SK-N-SH (cell line): Measurements from ENCODE around the gene FNDC3B. TPM values are rescaled to one million over a fixed set of nuclear protein-coding genes. Genes with fewer than 3 reads are reported as not detected.

Experiments
- CTCF ChIA-PET: fragments of 300-600, 350-600 bp; formaldehyde crosslinking; extraction: SDS; loops from one replicate; lab custom pipeline; 2021; lab: Yijun Ruan, JAX
- POLR2A ChIA-PET: fragments of 350-600 bp; sonication (Branson Sonifier 250); formaldehyde crosslinking; extraction: SDS; loops from one replicate; lab custom pipeline; 2020; ENCODE audit warnings: antibody characterized with exemption, inconsistent platforms; lab: Yijun Ruan, JAX
- DNase-seq: peaks from one replicate; pipeline ENCODE4 v3.0.0; 2012
- H2AFZ ChIP-seq: fragments of 200-600 bp; sonication (generic); 2 replicates; pipeline ENCODE4 v1.8.1; 2016; ENCODE audit warnings: antibody characterized with exemption, mild to moderate bottlenecking, low read depth
- H3F3A ChIP-seq: fragments of 200-600 bp; sonication (generic); replicated peaks from 2 replicates; pipeline ENCODE3; 2016; ENCODE audit warnings: antibody characterized with exemption, mild to moderate bottlenecking; ENCODE audit not compliant: insufficient read depth
- H3K27ac ChIP-seq, 2 experiments: fragments of 200-500 bp in 1 of 2; fragments of 200-600 bp in 1 of 2; sonication (Bioruptor generic) in 1 of 2; sonication (generic), shearing (Covaris generic) in 1 of 2; 2 replicates each; pipeline versions ENCODE4 v1.5.1 to v1.6.1; 2014 to 2016; ENCODE audit warnings: low read depth in 2 of 2, inconsistent platforms in 1 of 2, low read length in 1 of 2, mild to moderate bottlenecking in 1 of 2, mixed read lengths in 1 of 2
- H3K27me3 ChIP-seq: fragments of 200-600 bp; sonication (generic), shearing (Covaris generic); 2 replicates; pipeline ENCODE4 v1.6.1; 2016; ENCODE audit warnings: mixed run types; ENCODE audit not compliant: insufficient read depth
- H3K36me3 ChIP-seq, 2 experiments: fragments of 200-500 bp in 1 of 2; fragments of 200-600 bp in 1 of 2; sonication (Bioruptor generic) in 1 of 2; sonication (generic) in 1 of 2; replicated peaks in 1 of 2; 2 replicates each; pipeline versions ENCODE3 to v1.5.1; 2014 to 2016; ENCODE audit warnings: low read length in 1 of 2, mild to moderate bottlenecking in 1 of 2; ENCODE audit not compliant: insufficient read depth in 2 of 2, control insufficient read depth in 1 of 2
- H3K4me1 ChIP-seq, 2 experiments: fragments of 200-500 bp in 1 of 2; fragments of 200-600 bp in 1 of 2; sonication (Bioruptor generic) in 1 of 2; sonication (generic), shearing (Covaris generic) in 1 of 2; 2 replicates each; pipeline versions ENCODE4 v1.5.1 to v1.6.1; 2014 to 2016; ENCODE audit warnings: low read depth in 1 of 2, low read length in 1 of 2, mixed run types in 1 of 2; ENCODE audit not compliant: insufficient read depth in 2 of 2, control insufficient read depth in 1 of 2
- H3K4me2 ChIP-seq: fragments of 200-600 bp; sonication (generic), shearing (Covaris generic); 2 replicates; pipeline ENCODE4 v1.6.1; 2017; ENCODE audit warnings: mixed run types
- H3K4me3 ChIP-seq, 2 experiments: fragments of 200-500 bp in 1 of 2; fragments of 200-600 bp in 1 of 2; sonication (Bioruptor generic) in 1 of 2; sonication (generic), shearing (Covaris generic) in 1 of 2; 2 replicates each; pipeline versions ENCODE4 v1.5.1 to v1.8.1; 2014 to 2016; ENCODE audit warnings: low read depth in 2 of 2, inconsistent platforms in 1 of 2, low read length in 1 of 2, mild to moderate bottlenecking in 1 of 2, mixed read lengths in 1 of 2, moderate library complexity in 1 of 2
- H3K79me2 ChIP-seq: fragments of 200-600 bp; sonication (generic); 2 replicates; pipeline ENCODE4 v1.8.1; 2017; ENCODE audit warnings: mild to moderate bottlenecking; ENCODE audit not compliant: insufficient read depth
- H3K9ac ChIP-seq: fragments of 200-600 bp; sonication (generic); 2 replicates; pipeline ENCODE4 v1.6.1; 2017; ENCODE audit warnings: mixed run types
- H3K9me2 ChIP-seq: fragments of 200-600 bp; sonication (generic); 2 replicates; pipeline ENCODE4 v1.6.1; 2017; ENCODE audit warnings: mixed run types
- H3K9me3 ChIP-seq: fragments of 200-600 bp; sonication (generic); 2 replicates; pipeline ENCODE4 v1.6.1; 2017; ENCODE audit warnings: mixed run types, mild to moderate bottlenecking, moderate library complexity
- H4K20me1 ChIP-seq: fragments of 200-600 bp; sonication (generic); 2 replicates; pipeline ENCODE4 v1.6.1; 2017; ENCODE audit warnings: mild to moderate bottlenecking, mixed run types; ENCODE audit not compliant: insufficient read depth
- CTCF ChIP-seq: fragments of 200-600 bp; sonication (generic); IDR thresholded peaks from 2 replicates; pipeline ENCODE4 v1.6.1; 2017; ENCODE audit warnings: antibody characterized with exemption, mild to moderate bottlenecking, moderate library complexity
- EP300 ChIP-seq, 2 experiments: IDR thresholded peaks; 2 replicates each; pipeline versions ENCODE4 v1.4.0 to v1.6.1; 2012; ENCODE audit warnings: borderline replicate concordance in 1 of 2, low read depth in 1 of 2, low read length in 1 of 2
- EZH2phosphoT487 ChIP-seq: fragments of 200-600 bp; sonication (generic); IDR thresholded peaks from 2 replicates; pipeline ENCODE4 v1.6.1; 2017; ENCODE audit warnings: low read depth, mixed run types, mild to moderate bottlenecking, antibody characterized with exemption, moderate library complexity, borderline replicate concordance
- FOSL2 ChIP-seq: IDR thresholded peaks from 2 replicates; pipeline ENCODE4 v1.4.0; 2012; ENCODE audit warnings: low read depth, mild to moderate bottlenecking, moderate library complexity, borderline replicate concordance
- FOXM1 ChIP-seq: IDR thresholded peaks from 2 replicates; pipeline ENCODE4 v1.4.0; 2012; ENCODE audit warnings: low read depth, mild to moderate bottlenecking
- GATA2 ChIP-seq: sonication (generic); formaldehyde crosslinking; IDR thresholded peaks from 2 replicates; pipeline ENCODE4 v1.5.0; 2020; ENCODE audit warnings: mild to moderate bottlenecking, missing genetic modification reagents
- IRF3 ChIP-seq: fragments of 150-350 bp; IDR thresholded peaks from 2 replicates; pipeline ENCODE4 v1.6.1; 2016; ENCODE audit warnings: mild to moderate bottlenecking, low read depth, low read length
- JUND ChIP-seq: IDR thresholded peaks from 2 replicates; pipeline ENCODE4 v1.4.0; 2012
- PBX3 ChIP-seq: IDR thresholded peaks from 2 replicates; pipeline ENCODE4; 2012
- RFX5 ChIP-seq: IDR thresholded peaks from 2 replicates; pipeline ENCODE4 v1.6.1; 2012; ENCODE audit warnings: mild to moderate bottlenecking, improper control_type of control experiment, low read length
- RXRA ChIP-seq: IDR thresholded peaks from 2 replicates; pipeline ENCODE4 v1.4.0; 2012; ENCODE audit warnings: low read depth, mild to moderate bottlenecking, borderline replicate concordance
- TAF1 ChIP-seq: IDR thresholded peaks from 2 replicates; pipeline ENCODE4 v1.6.1; 2012; ENCODE audit warnings: low read depth, mild to moderate bottlenecking, low read length, moderate library complexity, borderline replicate concordance
- TCF12 ChIP-seq: IDR thresholded peaks from 2 replicates; pipeline ENCODE4 v1.4.0; 2012
- WGBS: methylation state at CpG from one replicate; pipeline ENCODE4 v1.1.6; 2017; ENCODE audit warnings: low lambda C conversion rate; 5-methylcytosine and 5-hydroxymethylcytosine counted together
- polyA plus RNA-seq, 3 experiments: library from polyadenylated mRNA; depleted of rRNA; stranded (reverse); fragments of >200 nt; gene quantifications; 2 replicates each; pipeline ENCODE4 v1.2.3, GENCODE V29; 2012
- TF ChIP-seq, protein P1 (sequence below): IDR thresholded peaks from 2 replicates; pipeline ENCODE4 v1.6.1; 2012; ENCODE audit warnings: mild to moderate bottlenecking, low read depth, low read length, moderate library complexity
- TF ChIP-seq, protein P2 (sequence below): IDR thresholded peaks from 2 replicates; pipeline ENCODE4 v1.4.0; 2012; ENCODE audit warnings: low read depth

FNDC3B gene
- polyA plus RNA-seq, 1 of the 3 experiments (the other 2 are of a cell fraction), result 10.4 TPM

- no peaks in the 10 kb centered on the region for H3K9me2 ChIP-seq
- H3K79me2 ChIP-seq, result no peaks in the 10 kb centered on the region
- no peak for DNase-seq
- H3K27ac ChIP-seq, result no peak overlapping the region
- no peak overlapping the region for H2AFZ ChIP-seq
- 55% methylated on average over 5 of the region's 5 CpGs for WGBS
- ChIA-PET CTCF (interaction anchor here (1.1 to 2.4 kb wide), 3 partner anchors 20 to 109 kb away, joined by 3 to 9 read pairs (median 4); no protein-coding TSS in a partner anchor), POLR2A (no interaction called here)
- no peak overlapping the region for H3K4me2 ChIP-seq
- no peaks in the 10 kb centered on the region for H3K4me1 ChIP-seq
- no peaks in the 10 kb centered on the region for H3K36me3 ChIP-seq
- no peaks in the 10 kb centered on the region for H3K9me3 ChIP-seq
- TF ChIP-seq TAF1 (no peak), FOXM1 (no peak), IRF3 (no peak)
- no peaks in the 10 kb centered on the region; the same call in 1 of the 2 replicates for H3K27me3 ChIP-seq
- no peaks in the 10 kb centered on the region for H4K20me1 ChIP-seq
- no peak overlapping the region for H3K9ac ChIP-seq
- H3K4me3 ChIP-seq, result no peak overlapping the region
- no peaks in the 10 kb centered on the region for H3F3A ChIP-seq
These were observed 402.2 kb downstream of the FNDC3B start for GRCh38 chr3:172441581-172441980.

GRCh38 chr3:172442606-172443005, 403.2 kb downstream of the FNDC3B start:
- no peaks in the 10 kb centered on the region for H3K79me2 ChIP-seq
- H3F3A ChIP-seq, result no peaks in the 10 kb centered on the region
- H4K20me1 ChIP-seq, result no peaks in the 10 kb centered on the region
- no peak overlapping the region for H3K27ac ChIP-seq
- H3K9me3 ChIP-seq, result no peaks in the 10 kb centered on the region
- DNase-seq, result no peak
- H3K9ac ChIP-seq, result no peak overlapping the region
- ChIA-PET CTCF (interaction anchor here (1.8 to 2.4 kb wide), 2 partner anchors 19 to 35 kb away, joined by 4 to 9 read pairs; no protein-coding TSS in a partner anchor), POLR2A (no interaction called here)
- TF ChIP-seq TCF12, result no peak
- TF ChIP-seq TAF1, result no peak
- TF ChIP-seq RXRA, result no peak
- TF ChIP-seq EZH2phosphoT487, result no peak
- TF ChIP-seq EP300 (IDR thresholded peaks at IDR 0.05; ENCODE audit: borderline replicate concordance in 1 of 2, low read depth in 1 of 2, low read length in 1 of 2), result no peak
- TF ChIP-seq PBX3, result no peak
- TF ChIP-seq GATA2 (CRISPR knock-in tag), result no peak
- TF ChIP-seq JUND, result no peak
- TF ChIP-seq, protein P1, sequence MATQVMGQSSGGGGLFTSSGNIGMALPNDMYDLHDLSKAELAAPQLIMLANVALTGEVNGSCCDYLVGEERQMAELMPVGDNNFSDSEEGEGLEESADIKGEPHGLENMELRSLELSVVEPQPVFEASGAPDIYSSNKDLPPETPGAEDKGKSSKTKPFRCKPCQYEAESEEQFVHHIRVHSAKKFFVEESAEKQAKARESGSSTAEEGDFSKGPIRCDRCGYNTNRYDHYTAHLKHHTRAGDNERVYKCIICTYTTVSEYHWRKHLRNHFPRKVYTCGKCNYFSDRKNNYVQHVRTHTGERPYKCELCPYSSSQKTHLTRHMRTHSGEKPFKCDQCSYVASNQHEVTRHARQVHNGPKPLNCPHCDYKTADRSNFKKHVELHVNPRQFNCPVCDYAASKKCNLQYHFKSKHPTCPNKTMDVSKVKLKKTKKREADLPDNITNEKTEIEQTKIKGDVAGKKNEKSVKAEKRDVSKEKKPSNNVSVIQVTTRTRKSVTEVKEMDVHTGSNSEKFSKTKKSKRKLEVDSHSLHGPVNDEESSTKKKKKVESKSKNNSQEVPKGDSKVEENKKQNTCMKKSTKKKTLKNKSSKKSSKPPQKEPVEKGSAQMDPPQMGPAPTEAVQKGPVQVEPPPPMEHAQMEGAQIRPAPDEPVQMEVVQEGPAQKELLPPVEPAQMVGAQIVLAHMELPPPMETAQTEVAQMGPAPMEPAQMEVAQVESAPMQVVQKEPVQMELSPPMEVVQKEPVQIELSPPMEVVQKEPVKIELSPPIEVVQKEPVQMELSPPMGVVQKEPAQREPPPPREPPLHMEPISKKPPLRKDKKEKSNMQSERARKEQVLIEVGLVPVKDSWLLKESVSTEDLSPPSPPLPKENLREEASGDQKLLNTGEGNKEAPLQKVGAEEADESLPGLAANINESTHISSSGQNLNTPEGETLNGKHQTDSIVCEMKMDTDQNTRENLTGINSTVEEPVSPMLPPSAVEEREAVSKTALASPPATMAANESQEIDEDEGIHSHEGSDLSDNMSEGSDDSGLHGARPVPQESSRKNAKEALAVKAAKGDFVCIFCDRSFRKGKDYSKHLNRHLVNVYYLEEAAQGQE, result no peak
- TF ChIP-seq, protein P2, sequence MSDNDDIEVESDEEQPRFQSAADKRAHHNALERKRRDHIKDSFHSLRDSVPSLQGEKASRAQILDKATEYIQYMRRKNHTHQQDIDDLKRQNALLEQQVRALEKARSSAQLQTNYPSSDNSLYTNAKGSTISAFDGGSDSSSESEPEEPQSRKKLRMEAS, result no peak
- TF ChIP-seq CTCF, result no peak
- no peak for TF ChIP-seq FOXM1
- no peak for TF ChIP-seq FOSL2
- no peak for TF ChIP-seq RFX5
- peaks cover 6% of the 10 kb centered on the region for H3K27me3 ChIP-seq
- WGBS, result 85% methylated on average over 1 of the region's 1 CpG
- H3K4me2 ChIP-seq, result no peak overlapping the region
- H3K4me3 ChIP-seq, result no peak overlapping the region
- no peak overlapping the region for H2AFZ ChIP-seq
- H3K4me1 ChIP-seq, result no peaks in the 10 kb centered on the region
- no peaks in the 10 kb centered on the region for H3K9me2 ChIP-seq
- no peaks in the 10 kb centered on the region for H3K36me3 ChIP-seq
